ENCODE data around the gene RNF11.

RNF11 gene

GRCh38 chr1:51241119-51241518 lies 5.0 kb downstream of the RNF11 start:
- ATAC-seq = no peak
- TF ChIP-seq CSDC2 (CRISPR knock-in tag; IDR thresholded peaks at IDR 0.05) = no peak
- TF ChIP-seq CSRNP3 (CRISPR knock-in tag; IDR thresholded peaks at IDR 0.05) = no peak
- no peak for TF ChIP-seq ESRRG (CRISPR knock-in tag; IDR thresholded peaks at IDR 0.05)
- TF ChIP-seq TOX (CRISPR knock-in tag; IDR thresholded peaks at IDR 0.05; ENCODE audit: borderline replicate concordance) = no peak
- no peak for TF ChIP-seq ZNF565 (CRISPR knock-in tag; conservative IDR thresholded peaks at IDR 0.05; ENCODE audit: low read depth)

- TF ChIP-seq ZC3H10 (CRISPR knock-in tag; IDR thresholded peaks at IDR 0.05) (no peak), TOX (CRISPR knock-in tag; IDR thresholded peaks at IDR 0.05; ENCODE audit: borderline replicate concordance) (no peak), POU6F1 (CRISPR knock-in tag; IDR thresholded peaks at IDR 0.05; ENCODE audit: borderline replicate concordance, low read depth) (no peak), ZNF8 (CRISPR knock-in tag; IDR thresholded peaks at IDR 0.05) (no peak)
- ATAC-seq = no peak
Measured at GRCh38 chr1:51242546-51242945, 6.5 kb downstream of the RNF11 start.

GRCh38 chr1:51247022-51247421 lies 10.9 kb downstream of the RNF11 start:
- TF ChIP-seq ARNTL (CRISPR knock-in tag; IDR thresholded peaks at IDR 0.05; ENCODE audit: borderline replicate concordance, low read depth) = no peak
- TF ChIP-seq ZNF70 (CRISPR knock-in tag; IDR thresholded peaks at IDR 0.05) = no peak
- TF ChIP-seq POU6F1 (CRISPR knock-in tag; IDR thresholded peaks at IDR 0.05; ENCODE audit: borderline replicate concordance, low read depth) = no peak
- no peak for TF ChIP-seq OSR1 (CRISPR knock-in tag; IDR thresholded peaks at IDR 0.05)
- TF ChIP-seq CSRNP3 (CRISPR knock-in tag; IDR thresholded peaks at IDR 0.05) = no peak
- no peak for TF ChIP-seq TCF4 (CRISPR knock-in tag; IDR thresholded peaks at IDR 0.05; ENCODE audit: borderline replicate concordance)
- TF ChIP-seq BACH2 (CRISPR knock-in tag; IDR thresholded peaks at IDR 0.05; ENCODE audit: borderline replicate concordance) = no peak
- TF ChIP-seq ZFP3 (CRISPR knock-in tag; IDR thresholded peaks at IDR 0.05) = no peak
- TF ChIP-seq CSDC2 (CRISPR knock-in tag; IDR thresholded peaks at IDR 0.05) = no peak
- no peak for TF ChIP-seq TOX (CRISPR knock-in tag; IDR thresholded peaks at IDR 0.05; ENCODE audit: borderline replicate concordance)
- no peak for TF ChIP-seq SNAI2 (CRISPR knock-in tag; IDR thresholded peaks at IDR 0.05)
- TF ChIP-seq ZFP30 (CRISPR knock-in tag; IDR thresholded peaks at IDR 0.05) = no peak
- no peak for TF ChIP-seq PATZ1 (CRISPR knock-in tag; IDR thresholded peaks at IDR 0.05; ENCODE audit: borderline replicate concordance)
- TF ChIP-seq ISL1 (CRISPR knock-in tag; IDR thresholded peaks at IDR 0.05) = no peak
- TF ChIP-seq ZNF8 (CRISPR knock-in tag; IDR thresholded peaks at IDR 0.05) = no peak
- no peak for TF ChIP-seq RARB (CRISPR knock-in tag; IDR thresholded peaks at IDR 0.05)
- no peak for TF ChIP-seq ESRRG (CRISPR knock-in tag; IDR thresholded peaks at IDR 0.05)
- TF ChIP-seq TSHZ2 (CRISPR knock-in tag; IDR thresholded peaks at IDR 0.05) = no peak
- no peak for TF ChIP-seq CREB5 (CRISPR knock-in tag; IDR thresholded peaks at IDR 0.05; ENCODE audit: low read depth)
- TF ChIP-seq ZC3H10 (CRISPR knock-in tag; IDR thresholded peaks at IDR 0.05) = no peak
- ATAC-seq = no peak

Data from SK-N-SH treated with all-trans-retinoic acid at 6 μM for 48 hours (cell line).